ENCODE measurements around the gene ZMIZ2.

GRCh38 chr7:44772440-44772839, 23.8 kb downstream of the ZMIZ2 start:
- TF ChIP-seq CTCF (conservative IDR thresholded peaks at IDR 0.05 in 1 of 2, IDR thresholded peaks at IDR 0.05 in 1 of 2; ENCODE audit: extremely low read depth in 1 of 2, insufficient read depth in 1 of 2, low read depth in 1 of 2, low read length in 2 of 2): no peak
- no peak for TF ChIP-seq EZH2 (IDR thresholded peaks at IDR 0.05; ENCODE audit: borderline replicate concordance, low read length)
